HG02571 (cell line): ENCODE data around the gene SPATS2L.
A peak's percentile ranks its signal among the peaks of the same experiment; 100 is the strongest.

Experiments
- ATAC-seq: cut with Tn5 transposase; IDR thresholded peaks from one replicate; pipeline ENCODE4 v1.9.1; 2021; ENCODE audit warnings: mild to moderate bottlenecking, moderate library complexity; ENCODE audit not compliant: unreplicated experiment

Gene SPATS2L

DNA sequence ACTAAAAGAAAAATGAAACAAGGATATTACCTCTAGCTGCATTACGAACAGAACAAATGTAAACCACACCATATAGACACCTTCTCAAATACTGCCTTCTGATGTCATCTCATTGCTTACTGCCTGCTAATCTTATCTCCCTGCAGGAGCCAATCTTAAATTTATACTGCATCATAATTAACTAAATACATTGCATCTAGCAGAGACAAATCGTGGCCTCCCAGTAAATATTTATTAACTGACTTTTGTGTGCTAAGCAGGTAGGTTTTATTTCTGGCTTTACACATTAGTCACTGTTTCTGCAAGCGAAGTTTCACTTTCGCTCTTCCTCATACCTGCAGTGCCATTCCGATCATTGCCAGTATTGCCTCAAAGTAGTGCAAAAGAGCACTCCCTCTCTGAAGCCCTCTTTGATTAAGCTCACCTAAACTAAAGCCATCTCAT, 67.5 kb downstream of the SPATS2L start:
- ATAC-seq: peak; percentile 94

DNA sequence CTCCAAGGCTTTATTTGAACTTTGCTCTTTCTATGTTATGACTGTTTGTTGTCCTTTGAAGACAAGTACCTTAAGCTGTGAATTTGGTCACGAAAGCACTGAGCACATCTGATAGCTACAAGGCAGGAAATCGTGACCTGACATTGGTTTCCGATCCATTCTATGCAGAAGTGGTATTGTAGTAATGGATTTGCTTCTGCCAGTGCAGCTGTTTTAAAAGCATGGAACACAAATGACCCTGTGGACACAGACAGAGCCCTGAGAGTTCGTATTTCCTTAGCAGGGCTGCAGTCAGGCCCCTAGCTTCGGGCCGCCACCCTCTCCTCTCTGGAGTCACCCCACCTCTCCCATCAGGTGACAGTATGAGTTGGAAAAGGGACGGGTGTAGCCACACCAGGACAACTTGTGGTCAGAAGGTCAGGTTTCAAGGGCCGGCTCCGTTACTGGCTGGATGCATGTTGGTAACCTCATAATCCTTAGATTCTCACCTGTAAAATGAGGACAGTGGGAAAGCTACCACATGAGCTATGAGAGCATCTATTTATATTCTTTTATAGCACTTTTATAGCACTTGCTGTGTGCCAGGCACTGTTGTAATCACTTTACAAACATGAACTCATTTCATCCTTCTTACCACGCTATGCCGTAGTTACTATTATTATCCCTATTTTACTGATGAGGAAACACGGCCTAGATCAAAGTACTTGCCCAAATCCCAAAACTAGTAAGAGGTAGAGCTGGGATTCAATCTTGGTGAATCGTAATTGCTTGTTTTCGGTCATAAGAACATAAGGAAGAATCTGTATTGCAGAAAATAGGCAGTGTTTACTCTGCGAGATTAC, 70.2 kb downstream of the SPATS2L start:
- no peak for ATAC-seq

DNA sequence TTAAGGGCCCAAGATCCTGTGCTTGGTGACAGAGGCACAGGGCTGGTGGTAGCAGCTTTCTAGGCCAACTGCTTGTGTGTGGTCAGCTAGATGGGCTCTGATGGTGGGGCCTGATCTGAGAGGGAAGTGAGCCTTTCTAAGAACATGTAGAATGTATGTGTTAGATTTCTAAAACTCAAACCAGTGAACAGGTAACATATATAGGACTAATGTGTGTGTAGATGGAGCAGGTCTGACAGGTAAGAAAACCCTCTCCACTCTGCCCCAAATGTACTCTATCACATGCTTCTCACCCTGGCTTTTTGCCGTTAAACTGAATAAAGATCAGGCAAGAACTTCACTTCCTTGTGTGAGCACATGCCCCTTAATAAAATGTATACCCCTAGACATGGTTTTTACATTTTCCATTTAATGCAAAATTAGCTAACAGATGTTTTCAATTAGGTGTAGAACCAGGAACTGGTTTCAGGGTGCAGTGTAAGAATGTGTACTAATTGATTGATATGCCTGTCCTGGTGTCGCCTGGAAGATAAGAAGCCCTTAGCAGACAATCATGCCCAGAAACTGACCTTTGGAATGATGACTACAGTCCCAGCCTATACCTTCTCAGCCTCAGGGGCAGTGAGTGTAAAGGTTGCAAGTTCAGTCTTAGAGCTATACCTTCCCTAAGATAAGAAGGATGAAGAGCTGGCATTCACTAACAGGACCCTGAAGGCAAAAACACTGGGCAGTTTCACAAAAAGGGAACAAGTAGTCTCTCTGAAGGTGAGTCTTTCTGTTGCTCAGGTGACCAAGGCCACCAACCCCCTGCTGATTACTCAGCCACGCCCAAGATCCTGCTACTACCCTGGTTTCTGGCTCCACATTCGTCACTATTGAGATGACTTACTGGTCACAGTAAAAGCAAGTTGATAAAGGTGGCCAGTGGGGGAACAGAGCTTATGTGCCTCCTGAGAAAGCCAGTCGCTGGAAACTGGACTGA, 71.2 kb downstream of the SPATS2L start:
- ATAC-seq: no peak

DNA sequence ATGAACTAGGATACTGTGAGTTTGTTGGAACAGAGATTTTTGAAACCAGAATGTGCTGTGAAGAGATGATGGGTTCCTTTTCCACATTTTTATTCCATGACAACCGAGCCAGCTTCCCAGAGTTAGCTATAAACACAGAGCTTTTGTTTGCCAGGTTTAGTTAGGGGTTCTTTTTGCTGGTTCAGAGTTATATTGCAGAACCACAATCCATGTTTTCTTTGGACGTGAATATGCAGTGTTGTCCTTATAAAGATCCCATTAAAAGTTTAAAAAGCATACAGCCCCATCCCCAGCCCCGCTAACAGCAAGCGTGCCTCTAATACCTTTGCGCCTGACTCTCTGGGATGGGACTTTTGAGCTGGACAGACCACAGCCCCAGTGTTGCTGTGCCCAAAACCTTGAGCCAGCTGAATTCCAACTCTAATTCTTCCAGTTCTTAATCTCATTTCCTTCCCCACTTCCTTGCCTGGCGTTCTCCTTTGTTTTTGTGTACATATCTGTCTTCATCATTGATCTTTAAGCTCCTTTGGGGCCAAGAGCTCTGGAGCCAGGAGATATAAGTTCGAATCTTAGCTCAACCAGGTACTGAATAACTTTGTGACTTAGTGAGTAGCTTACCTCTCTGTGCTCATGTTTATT, 72.3 kb downstream of the SPATS2L start:
- ATAC-seq: no peak

DNA sequence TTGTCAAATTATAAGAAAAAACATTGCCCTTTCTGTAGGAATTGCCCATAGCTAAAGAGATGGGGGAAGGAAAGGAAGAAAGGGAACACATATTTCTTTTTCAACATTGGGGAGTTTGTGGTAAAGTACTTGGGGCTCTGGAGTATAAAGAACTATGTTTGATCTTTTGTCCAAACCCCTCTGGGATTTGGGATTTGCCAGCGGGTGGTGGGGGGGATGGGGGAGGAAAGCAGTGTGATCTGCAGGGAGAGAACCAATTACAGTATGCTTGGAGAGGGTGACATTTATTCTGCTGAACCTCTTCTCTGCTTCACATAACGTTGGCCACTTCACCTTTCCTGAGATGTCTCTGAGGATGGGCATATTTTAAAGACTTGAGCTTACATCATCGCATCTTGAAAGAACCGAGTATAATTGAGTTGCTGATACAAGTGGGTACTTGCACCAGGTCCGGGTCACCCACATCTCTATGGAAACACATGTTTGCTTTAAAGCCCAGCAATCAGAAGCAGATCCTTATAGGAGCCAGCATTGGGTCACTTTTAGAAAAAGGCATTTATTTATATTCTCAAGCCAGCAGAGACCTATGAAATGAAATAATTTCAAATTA, 73.1 kb downstream of the SPATS2L start:
- ATAC-seq: no peak

GRCh38 chr2:200380091-200380561, 73.6 kb downstream of the SPATS2L start:
- ATAC-seq: no peak

GRCh38 chr2:200380833-200381542, 74.5 kb downstream of the SPATS2L start:
- ATAC-seq: no peak

GRCh38 chr2:200382874-200383273, 76.4 kb downstream of the SPATS2L start:
- ATAC-seq: no peak

DNA sequence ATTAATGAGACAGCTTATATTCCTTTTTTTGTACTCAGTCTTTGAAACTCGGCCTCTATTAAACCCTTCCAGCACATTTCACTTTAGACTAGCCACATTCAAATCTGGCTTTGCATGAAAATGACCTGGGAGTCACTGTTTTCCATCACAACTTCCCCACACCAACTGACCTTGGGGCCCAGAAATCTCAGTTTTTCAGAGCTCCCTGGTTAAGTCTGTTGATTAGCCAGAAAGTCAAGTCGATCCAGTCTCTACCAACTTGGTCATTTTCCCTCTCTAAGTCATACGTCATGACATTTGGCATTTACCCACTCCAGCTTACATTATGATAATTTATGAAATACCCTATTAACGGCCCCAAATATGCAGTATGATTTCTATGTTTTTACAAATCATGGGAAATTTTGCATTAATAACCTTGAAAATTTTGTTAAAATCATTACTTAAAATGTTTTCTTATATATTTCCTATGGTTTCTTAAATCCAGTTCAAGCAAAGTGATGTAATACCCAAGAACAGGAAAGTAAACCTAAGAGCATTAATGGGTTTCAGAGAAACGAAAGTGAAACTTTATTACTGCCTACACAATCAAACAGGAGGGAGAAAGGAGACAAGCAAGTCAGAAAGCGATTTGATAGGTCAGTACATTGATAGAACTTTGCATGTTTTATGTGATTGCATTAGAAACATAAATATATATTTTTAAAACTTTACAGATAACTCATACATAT, 77.1 kb downstream of the SPATS2L start:
- ATAC-seq: no peak

DNA sequence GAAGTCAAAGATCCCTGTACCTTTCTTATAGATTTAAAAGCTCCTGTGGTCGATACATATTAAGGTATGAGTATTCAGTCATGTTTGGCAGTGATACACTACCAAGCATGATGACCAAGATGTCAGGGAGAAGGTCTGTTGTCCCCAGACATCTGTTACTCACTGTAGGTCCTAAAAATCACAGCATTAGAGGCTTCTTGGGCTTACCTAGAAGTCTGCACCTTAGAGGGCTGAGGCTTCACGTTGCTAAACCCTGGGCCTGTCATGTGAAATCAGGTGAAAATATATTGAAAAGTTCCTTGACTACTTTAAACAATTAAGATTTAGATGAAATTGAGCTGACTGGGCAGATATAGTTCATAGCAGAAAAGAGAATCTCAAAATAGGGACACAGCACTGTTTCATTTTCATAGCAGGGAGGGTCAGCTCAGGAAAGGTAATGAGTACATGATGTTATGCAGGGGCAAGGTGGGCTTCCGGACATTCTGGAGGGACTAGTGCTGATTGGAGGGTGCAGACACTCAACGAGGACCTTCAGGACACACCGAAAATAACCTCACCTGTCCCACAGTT, 78.7 kb downstream of the SPATS2L start:
- no peak for ATAC-seq

DNA sequence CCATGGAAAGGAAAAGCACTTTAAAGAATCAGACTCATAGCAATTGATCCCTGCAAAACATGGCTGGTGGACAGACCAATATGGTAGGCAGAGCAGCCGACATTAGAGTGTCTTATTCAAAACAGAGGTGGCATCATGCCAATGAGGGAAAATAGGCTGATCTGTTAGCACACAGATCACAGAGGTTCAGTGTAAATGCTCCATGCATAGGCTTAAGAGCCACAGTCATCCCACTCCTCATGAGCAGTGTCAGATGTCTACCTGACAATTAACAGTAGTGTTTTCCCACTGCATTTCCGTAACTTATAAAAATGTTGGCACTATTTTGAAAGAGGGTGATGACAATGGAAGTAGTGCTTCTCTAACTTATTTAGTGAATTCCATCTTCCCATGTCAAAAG, 86.7 kb downstream of the SPATS2L start:
- no peak for ATAC-seq

GRCh38 chr2:200394045-200394444, 87.6 kb downstream of the SPATS2L start:
- ATAC-seq: no peak

DNA sequence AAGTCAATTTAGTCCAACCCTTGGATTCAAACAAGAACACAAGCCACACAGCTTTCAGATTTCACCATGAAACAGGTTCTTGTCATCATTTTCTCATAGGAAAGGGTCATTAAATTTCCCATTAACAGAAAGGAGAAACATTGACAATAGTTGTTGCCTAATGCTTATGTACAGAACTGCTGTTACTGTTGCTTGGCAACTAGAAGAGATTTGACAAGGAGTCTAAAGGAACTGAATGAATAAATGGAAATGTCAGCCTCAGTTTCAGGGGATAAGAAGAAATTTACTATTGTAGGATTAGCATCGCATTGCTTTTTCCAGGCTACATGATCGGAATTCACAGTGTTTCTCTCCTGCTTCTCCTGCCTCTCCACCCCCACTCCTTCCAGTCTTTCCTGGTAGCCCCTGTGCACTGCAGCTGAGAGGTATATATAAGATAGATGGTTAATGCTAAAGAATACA, 90.3 kb downstream of the SPATS2L start:
- no peak for ATAC-seq

DNA sequence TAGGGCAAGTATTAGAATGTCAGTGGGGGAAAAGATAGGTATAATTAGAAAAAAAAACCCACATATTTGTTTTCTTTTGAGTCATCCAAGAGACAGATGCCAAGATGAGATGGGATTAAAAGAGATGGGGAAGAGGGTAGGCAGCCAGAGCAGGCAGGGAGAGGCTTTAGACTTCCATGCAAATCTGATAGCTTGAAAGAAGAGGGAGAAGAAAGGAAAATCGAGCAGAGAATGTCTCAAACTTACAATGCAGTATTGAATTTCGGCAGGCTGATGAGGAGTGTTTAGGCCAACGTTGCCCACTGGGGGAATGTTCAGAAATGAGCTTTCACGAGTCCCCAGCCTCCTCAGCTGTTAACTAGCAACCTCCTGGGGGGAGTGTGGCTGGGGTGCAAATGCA, 91.3 kb downstream of the SPATS2L start:
- no peak for ATAC-seq

- no peak for ATAC-seq
Observed at GRCh38 chr2:200399046-200399445, 92.6 kb downstream of the SPATS2L start.

GRCh38 chr2:200399636-200400035, 93.1 kb downstream of the SPATS2L start:
- ATAC-seq: no peak

- ATAC-seq: no peak
Observed at GRCh38 chr2:200403814-200404213, 97.3 kb downstream of the SPATS2L start.

DNA sequence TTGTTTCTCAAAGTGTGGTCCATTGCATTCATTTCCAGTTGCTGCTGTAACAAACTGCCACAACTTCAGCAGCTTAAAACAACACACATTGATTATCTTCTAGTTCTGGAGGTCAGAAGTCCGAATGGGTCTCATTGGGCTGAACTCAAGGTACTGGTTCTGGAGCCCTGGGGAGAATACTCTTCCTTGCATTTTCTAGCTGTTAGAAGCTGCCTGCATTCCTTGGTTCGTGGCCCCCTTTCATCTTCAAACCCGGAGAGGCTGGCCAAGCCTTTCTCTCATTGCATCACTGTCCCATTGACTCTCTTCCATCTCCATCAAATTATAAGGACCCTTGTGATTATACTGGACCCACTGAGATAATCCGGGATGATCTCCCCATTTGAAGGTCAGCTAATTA, 98.1 kb downstream of the SPATS2L start:
- ATAC-seq: no peak
